HG03342 (cell line): ENCODE results near the gene RANBP17.
"Not testable (repeated sequence)": the region's sequence is repeated elsewhere in the genome, so short reads cannot be mapped to it uniquely, and the experiment has no call there.

Experiments used
- ATAC-seq: cut with Tn5 transposase; IDR thresholded peaks from one replicate; pipeline ENCODE4 v1.9.1; 2021; ENCODE audit warnings: mild to moderate bottlenecking, moderate library complexity; ENCODE audit not compliant: unreplicated experiment

RANBP17 gene

GRCh38 chr5:170861917-170862766, at the start of gene RANBP17:
Gene RANBP17 (plus strand): TSS chr5:170862018.
- no peak for ATAC-seq

- ATAC-seq = no peak
Observed at GRCh38 chr5:170813231-170813630, 48.6 kb upstream of the RANBP17 start.

DNA sequence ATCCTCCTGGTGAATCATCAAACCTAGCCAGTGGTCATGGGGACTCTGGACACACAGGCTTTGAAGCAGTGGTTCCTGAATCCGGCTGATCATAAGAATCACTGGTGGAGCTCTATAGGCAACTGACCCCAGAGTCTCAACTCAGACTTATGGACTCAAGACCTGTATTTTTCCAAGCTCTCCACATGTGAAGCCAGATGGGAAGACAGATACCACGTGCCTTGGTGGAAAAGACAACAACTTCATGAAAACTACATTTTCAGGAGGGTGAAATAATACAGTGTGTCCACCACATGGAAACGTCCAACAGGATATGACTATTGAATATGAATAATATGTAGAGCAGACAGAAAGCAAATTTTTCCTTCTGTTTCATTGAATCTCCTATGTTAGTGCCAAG, 44.6 kb upstream of the RANBP17 start:
- no peak for ATAC-seq

DNA sequence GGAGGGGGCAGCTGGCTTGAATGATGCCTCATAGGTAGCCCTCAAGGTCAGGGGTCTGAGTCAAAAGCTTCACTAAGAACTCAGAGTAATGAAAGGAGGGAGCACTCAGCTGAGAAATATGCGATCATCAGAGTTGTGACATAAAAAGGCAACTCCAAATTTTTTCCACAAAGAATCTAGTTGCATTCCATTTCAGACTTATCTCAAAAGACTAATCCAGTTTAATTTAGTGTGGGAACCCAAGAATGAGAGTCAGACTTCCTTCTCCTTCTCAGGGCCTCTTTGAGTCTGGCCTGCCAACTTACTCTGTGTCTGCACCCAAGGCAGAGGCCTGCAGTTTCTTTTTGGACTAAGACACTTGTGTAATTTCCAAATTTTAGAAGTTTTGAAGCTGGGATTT, 43.6 kb upstream of the RANBP17 start:
- ATAC-seq = no peak

GRCh38 chr5:170819824-170820223, 42.0 kb upstream of the RANBP17 start:
- no peak for ATAC-seq

DNA sequence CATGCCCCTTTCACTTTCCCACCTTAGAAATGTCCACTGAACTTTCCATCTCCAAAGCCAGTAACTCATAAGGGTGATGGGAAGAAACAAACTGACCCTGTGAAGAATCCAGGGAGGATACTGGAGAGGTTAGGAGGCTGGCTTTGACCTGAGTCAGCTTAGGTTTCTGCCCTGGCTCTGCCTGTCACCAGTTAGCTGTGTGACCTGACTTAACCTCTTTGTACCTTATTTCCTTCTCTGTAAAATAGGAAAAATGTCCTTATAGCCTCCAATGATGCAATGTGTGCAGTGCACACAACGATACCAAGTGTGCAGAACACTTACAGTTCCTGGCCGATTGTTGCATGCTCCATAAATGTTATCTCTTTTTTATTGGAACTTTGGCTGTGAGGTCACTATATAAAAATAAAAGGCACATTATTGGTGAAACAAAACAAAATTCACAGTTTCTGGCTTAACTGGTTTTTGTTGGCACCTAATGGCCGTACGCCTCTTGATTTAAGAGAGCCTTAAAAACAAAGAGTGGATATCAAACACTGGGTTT, 40.5 kb upstream of the RANBP17 start:
- no peak for ATAC-seq

DNA sequence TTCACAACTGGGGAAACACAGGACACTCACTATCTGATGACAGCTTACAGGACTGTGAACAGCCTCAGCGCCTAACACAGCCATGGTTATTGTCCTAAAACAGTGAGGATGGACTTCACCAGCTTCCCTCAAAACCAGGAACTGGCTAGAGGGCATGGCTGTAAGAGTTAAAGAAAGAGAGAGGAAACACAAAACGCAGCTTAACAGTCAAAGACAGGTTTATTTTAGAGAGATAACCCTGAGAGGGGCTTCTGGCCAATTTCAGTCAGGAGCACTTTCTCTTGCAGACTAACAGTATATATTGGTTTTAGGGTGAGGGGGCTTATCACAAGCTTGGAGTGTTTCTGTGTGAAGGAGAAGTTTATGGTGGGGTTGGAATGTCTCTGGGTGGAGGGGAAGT, 35.7 kb upstream of the RANBP17 start:
- ATAC-seq = no peak

GRCh38 chr5:170832241-170832640, 29.6 kb upstream of the RANBP17 start:
- ATAC-seq = no peak

- ATAC-seq = not testable (repeated sequence)
Observed at GRCh38 chr5:170833981-170834380, 27.8 kb upstream of the RANBP17 start.

GRCh38 chr5:170836226-170836625, 25.6 kb upstream of the RANBP17 start:
- ATAC-seq = no peak

DNA sequence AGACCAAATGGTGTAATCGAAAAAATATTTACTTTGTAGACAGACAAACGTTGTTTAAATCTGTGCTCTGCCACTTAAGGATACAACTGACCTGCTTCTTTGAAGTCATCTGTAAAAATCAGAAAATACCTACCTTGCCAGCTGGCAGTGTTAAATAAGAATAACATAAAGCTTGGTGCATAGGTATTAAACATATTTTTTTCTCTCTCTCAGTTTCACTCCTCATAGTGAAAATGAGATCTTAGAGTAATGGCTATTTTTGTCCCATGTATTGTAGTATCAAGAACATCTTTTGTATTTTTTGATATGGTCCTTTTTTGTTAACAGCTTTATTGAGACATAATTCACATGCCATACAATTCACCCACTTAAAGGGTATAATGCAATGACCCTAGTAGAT, 17.9 kb upstream of the RANBP17 start:
- no peak for ATAC-seq

DNA sequence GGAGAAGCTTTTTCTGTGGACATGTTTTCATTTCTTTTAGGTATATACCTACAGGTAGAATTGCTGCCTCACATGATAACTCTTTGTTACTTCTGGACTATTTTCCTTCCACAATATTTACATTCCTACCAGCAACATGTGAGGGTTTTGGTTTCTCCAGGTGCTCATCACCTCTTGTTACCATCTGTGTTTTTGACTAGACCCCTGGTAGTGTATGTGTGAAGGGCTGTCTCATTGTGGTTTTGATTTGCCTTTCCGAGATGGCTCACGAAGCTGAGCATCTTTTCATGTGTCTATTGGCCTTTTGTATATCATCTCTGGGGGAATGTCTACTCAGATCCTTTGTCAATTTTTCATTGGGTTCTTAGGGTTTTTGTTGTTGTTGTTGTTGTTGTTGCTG, 17.2 kb upstream of the RANBP17 start:
- ATAC-seq = no peak

DNA sequence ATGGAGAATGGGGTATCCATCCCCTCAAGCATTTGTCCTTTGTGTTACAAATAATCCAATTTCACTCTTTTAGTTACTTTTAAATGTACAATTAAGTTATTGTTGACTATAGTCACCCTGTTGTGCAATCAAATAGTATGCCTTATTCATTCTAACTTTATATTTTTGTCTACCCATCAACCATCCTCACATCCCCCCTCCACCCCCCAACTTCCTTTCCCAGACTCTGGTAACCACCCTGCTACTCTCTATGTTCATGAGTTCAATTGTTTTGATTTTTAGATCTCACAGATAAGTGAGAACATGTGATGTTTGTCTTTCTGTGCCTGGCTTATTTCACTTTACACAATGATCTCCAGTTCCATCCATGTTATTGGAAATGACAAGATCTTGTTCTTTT, 15.4 kb upstream of the RANBP17 start:
- no peak for ATAC-seq

- ATAC-seq = no peak
Observed at GRCh38 chr5:170846846-170847245, 15.0 kb upstream of the RANBP17 start.

DNA sequence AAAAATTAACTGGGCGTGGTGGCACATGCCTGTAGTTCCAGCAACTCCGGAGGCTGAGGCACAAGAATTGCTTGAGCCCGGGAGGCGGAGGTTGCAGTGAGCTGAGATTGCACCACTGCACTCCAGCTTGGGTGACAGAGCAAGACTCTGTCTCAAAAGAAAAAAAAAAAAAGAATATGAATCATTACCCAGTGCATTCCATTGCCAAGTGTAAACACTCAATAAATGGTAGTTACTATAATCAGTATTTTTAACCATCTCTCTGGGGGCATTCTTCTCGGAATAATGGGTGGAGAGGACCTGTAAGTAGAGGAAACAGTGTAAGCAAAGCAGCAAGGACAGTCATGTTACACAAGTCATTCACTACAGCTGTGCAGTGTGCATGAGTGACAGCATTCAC, 13.8 kb upstream of the RANBP17 start:
- ATAC-seq = no peak

GRCh38 chr5:170849374-170849773, 12.4 kb upstream of the RANBP17 start:
- no peak for ATAC-seq

DNA sequence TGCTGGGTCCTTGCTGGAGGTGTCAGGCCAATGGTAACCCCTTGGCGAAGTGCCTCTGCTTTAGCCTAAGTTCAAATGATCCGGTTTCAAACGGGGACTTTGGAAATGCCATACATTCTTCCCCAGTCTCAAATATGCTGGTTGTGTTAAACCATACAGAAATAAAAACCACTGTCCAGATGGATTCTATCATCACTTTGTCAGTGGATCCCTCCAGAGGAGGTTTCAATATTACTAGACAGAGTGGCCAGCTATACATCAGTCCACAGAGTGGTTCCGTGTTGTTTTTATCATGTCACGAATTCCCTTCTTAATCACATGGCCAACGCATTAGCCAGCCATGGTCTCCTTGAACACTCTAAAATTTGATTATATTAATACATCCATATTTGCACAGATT, 7.3 kb upstream of the RANBP17 start:
- no peak for ATAC-seq

DNA sequence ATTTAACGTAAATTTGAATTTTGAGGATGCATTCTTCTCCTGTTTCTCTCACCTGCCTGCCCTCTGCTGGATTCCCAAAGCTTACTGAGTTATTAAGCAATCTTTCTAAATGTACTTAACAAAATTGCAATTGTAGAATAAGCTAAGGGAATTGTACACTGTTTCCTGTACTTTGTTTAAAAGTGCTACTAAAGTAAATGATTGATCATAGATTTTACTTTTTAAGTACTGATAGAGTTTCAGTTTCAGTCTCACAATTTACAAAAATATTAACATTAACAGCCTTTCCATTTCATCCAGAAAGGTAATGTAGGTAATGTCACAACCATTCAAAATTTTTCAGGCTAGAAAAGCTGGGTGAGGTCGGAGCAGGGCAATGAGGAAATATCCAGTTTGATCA, 4.8 kb upstream of the RANBP17 start:
- ATAC-seq = no peak

- ATAC-seq = no peak
Observed at GRCh38 chr5:170860415-170860814, 1.4 kb upstream of the RANBP17 start.

- no peak for ATAC-seq
Observed at GRCh38 chr5:170860818-170861666, 776 bp upstream of the RANBP17 start.

GRCh38 chr5:170861667-170861916, 226 bp upstream of the RANBP17 start:
- ATAC-seq = no peak

DNA sequence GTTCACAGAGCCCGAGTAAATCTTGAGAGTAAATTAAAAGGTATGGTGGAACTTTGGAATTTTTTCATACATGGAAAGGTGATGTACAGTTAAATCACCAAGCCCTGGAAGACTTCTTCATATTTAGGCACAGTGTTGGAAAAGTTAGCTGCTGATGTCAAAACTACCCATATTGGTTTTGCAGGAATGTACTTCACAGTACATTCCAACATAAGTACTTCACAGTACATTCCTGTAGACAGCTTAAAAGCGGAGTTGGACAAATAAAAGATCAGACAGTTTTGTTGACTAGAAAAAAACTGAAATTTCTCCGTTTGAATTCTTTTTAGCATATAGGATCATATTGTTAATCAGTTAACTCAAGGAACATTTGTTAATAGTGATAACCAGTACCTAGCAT, 1.8 kb downstream of the RANBP17 start:
- no peak for ATAC-seq
